Measurements from ENCODE around the gene TRA2B. TPM values are rescaled to one million over a fixed set of nuclear protein-coding genes. Genes with fewer than 3 reads are reported as not detected.

TRA2B gene
- total RNA-seq, 1 experiment from 2014 or later = 204 TPM

DNA sequence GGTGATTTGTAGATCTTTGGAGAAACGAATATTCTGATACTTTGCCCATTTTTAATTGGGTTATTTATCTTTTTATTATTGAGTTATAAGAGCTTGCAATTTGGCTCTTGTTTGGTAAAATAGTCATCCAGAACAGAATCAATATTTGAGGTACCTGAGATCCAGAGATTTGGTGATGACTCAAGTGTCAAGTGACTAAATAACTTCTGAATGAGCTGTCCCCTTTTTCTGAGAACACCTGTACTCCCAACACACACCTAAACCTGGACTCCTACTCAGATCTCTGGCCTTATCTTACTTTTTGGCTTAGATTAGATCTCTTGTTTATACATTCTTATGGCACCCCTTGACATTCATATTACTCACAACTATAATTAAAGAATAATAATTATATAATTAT lies 3.1 kb upstream of the TRA2B start:
- intact Hi-C loops (cut with micrococcal nuclease; ENCODE audit: unreplicated experiment) = no loop called here
- DNase-seq = no peak
- H3K4me1 ChIP-seq = peaks cover 16% of the 10 kb centered on the region
- no peaks in the 10 kb centered on the region for H3K27me3 ChIP-seq (replicated peaks; ENCODE audit: control insufficient read depth, insufficient read depth, low read length)
- no peaks in the 10 kb centered on the region for H3K9me3 ChIP-seq
- H3K27ac Mint-ChIP-seq (ENCODE audit: unreplicated experiment) = no peak overlapping the region
- H3K9me3 Mint-ChIP-seq (ENCODE audit: unreplicated experiment) = no peaks in the 10 kb centered on the region
- H3K4me3 Mint-ChIP-seq (ENCODE audit: unreplicated experiment) = no peak overlapping the region
- H3K27me3 Mint-ChIP-seq (ENCODE audit: insufficient read depth, unreplicated experiment) = no peaks in the 10 kb centered on the region
- TF ChIP-seq, protein P1, sequence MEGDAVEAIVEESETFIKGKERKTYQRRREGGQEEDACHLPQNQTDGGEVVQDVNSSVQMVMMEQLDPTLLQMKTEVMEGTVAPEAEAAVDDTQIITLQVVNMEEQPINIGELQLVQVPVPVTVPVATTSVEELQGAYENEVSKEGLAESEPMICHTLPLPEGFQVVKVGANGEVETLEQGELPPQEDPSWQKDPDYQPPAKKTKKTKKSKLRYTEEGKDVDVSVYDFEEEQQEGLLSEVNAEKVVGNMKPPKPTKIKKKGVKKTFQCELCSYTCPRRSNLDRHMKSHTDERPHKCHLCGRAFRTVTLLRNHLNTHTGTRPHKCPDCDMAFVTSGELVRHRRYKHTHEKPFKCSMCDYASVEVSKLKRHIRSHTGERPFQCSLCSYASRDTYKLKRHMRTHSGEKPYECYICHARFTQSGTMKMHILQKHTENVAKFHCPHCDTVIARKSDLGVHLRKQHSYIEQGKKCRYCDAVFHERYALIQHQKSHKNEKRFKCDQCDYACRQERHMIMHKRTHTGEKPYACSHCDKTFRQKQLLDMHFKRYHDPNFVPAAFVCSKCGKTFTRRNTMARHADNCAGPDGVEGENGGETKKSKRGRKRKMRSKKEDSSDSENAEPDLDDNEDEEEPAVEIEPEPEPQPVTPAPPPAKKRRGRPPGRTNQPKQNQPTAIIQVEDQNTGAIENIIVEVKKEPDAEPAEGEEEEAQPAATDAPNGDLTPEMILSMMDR (IDR thresholded peaks at IDR 0.05; ENCODE audit: insufficient read depth in 1 of 2, low read depth in 1 of 2, low read length in 1 of 2, severe bottlenecking in 1 of 2, unreplicated experiment in 1 of 2) = no peak
- POLR2A ChIA-PET = no interaction called here
- no peak overlapping the region for H3K4me3 ChIP-seq (ENCODE audit: low read depth, low read length)
- H3K4me1 Mint-ChIP-seq (ENCODE audit: low read depth, unreplicated experiment) = peaks cover 20% of the 10 kb centered on the region
- H3K36me3 Mint-ChIP-seq (ENCODE audit: insufficient read depth, unreplicated experiment) = peaks cover 24% of the 10 kb centered on the region
- CTCF ChIA-PET = no interaction called here
- BruUV-seq (replicated peaks) = no TSS peak
- H3K36me3 ChIP-seq (ENCODE audit: control insufficient read depth, insufficient read depth, low read length) = no peaks in the 10 kb centered on the region

DNA sequence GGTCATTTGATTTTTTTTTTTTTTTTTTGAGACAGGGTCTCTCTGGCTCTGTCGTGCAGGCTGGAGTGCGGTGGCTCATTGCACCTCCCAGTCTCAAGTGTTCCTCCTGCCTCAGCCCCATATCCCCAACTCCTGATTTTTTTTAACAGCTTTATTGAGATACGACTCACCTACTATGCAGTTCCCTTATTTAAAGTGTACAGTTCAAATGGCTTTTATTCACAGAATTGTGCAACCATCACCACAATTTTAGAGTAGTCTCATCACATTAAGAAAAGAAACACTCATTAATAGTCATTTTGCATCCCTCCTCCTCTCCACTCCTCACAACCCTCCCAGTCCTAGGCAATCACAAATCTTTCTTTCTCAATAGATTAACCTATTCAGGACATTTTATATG lies 1.9 kb upstream of the TRA2B start:
- Histone ChIP-seq H3K4me3 (ENCODE audit: low read depth, low read length) (no peak overlapping the region), H3K4me1 (peaks cover 18% of the 10 kb centered on the region), H3K9me3 (no peaks in the 10 kb centered on the region), H3K36me3 (ENCODE audit: control insufficient read depth, insufficient read depth, low read length) (no peaks in the 10 kb centered on the region), H3K27me3 (replicated peaks; ENCODE audit: control insufficient read depth, insufficient read depth, low read length) (no peaks in the 10 kb centered on the region)
- BruUV-seq (replicated peaks) = no TSS peak
- TF ChIP-seq, protein P1 (IDR thresholded peaks at IDR 0.05; ENCODE audit: insufficient read depth in 1 of 2, low read depth in 1 of 2, low read length in 1 of 2, severe bottlenecking in 1 of 2, unreplicated experiment in 1 of 2) = no peak
- ChIA-PET CTCF (no interaction called here), POLR2A (no interaction called here)
- Mint-ChIP-seq H3K4me1 (ENCODE audit: low read depth, unreplicated experiment) (peaks cover 20% of the 10 kb centered on the region), H3K36me3 (ENCODE audit: insufficient read depth, unreplicated experiment) (peaks cover 37% of the 10 kb centered on the region), H3K9me3 (ENCODE audit: unreplicated experiment) (no peaks in the 10 kb centered on the region), H3K27ac (ENCODE audit: unreplicated experiment) (peak overlapping the region; percentile 42), H3K27me3 (ENCODE audit: insufficient read depth, unreplicated experiment) (no peaks in the 10 kb centered on the region), H3K4me3 (ENCODE audit: unreplicated experiment) (no peak overlapping the region)
- intact Hi-C loops (cut with micrococcal nuclease; ENCODE audit: unreplicated experiment) = loop anchor here (10.0 kb wide), 1 partner anchor 115 kb away; the partner anchor contains the start of gene IGF2BP2
- no peak for DNase-seq

DNA sequence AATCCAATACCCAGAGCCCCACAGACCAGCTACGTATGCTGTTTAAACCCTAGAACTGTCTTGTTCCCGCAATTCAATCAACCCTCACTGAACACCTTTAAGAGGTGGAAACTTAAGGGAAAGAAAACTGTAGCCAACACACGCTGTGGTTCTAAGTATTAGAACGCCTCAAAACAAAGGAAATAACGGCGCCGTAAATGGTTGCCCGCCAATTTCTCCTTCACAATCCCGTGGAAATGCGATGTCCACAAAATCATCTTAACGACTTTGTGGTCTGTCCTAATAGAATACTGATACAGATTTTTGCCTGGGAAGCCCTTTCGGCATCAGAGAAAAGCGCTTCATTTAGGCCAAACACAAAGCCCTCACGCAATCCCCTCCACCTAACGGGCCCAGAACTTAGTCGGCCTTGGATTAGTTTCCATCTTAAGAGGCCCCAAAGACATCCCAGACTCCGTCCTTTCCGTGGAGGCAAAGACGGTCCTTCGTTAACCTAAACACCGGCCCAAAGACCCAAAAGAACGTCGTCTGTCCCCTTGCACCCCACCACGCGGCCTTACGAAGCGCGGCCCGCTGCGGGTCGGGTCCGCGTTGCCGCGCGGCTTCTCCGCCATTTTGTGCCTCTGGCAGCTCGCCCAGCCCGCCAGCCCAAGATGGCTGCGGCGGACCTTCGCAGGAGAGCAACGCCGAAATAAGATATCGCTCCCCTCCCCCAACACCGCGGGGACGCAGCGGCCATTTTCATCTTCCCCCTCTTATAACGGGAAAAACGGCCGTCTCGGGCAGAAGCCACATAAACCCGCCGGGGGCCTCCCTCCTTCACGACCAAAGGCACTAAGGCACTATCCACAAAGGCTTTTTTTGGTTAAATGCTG lies 763 bp downstream of the TRA2B start:
- H3K4me1 ChIP-seq = peaks cover 37% of the 10 kb centered on the region
- intact Hi-C loops (cut with micrococcal nuclease; ENCODE audit: unreplicated experiment) = loop anchor here (10.0 kb wide), 1 partner anchor 112 kb away; the partner anchor contains the start of gene IGF2BP2
- POLR2A ChIA-PET = interaction anchor here (0.6 to 1.3 kb wide), 3 partner anchors 16 to 116 kb away, joined by 3 to 7 read pairs (median 4); no protein-coding TSS in a partner anchor
- Mint-ChIP-seq H3K36me3 (ENCODE audit: insufficient read depth, unreplicated experiment) (peaks cover 53% of the 10 kb centered on the region), H3K4me1 (ENCODE audit: low read depth, unreplicated experiment) (peaks cover 14% of the 10 kb centered on the region), H3K9me3 (ENCODE audit: unreplicated experiment) (no peaks in the 10 kb centered on the region), H3K4me3 (ENCODE audit: unreplicated experiment) (peak overlapping the region; percentile 94), H3K27me3 (ENCODE audit: insufficient read depth, unreplicated experiment) (no peaks in the 10 kb centered on the region), H3K27ac (ENCODE audit: unreplicated experiment) (peak overlapping the region; percentile 99)
- CTCF ChIA-PET = interaction anchor here (1.0 kb wide), 2 partner anchors 16 to 114 kb away, joined by 3 to 4 read pairs; no protein-coding TSS in a partner anchor
- TF ChIP-seq, protein P1 (IDR thresholded peaks at IDR 0.05; ENCODE audit: insufficient read depth in 1 of 2, low read depth in 1 of 2, low read length in 1 of 2, severe bottlenecking in 1 of 2, unreplicated experiment in 1 of 2) = no peak
- no peaks in the 10 kb centered on the region for H3K9me3 ChIP-seq
- no peaks in the 10 kb centered on the region for H3K36me3 ChIP-seq (ENCODE audit: control insufficient read depth, insufficient read depth, low read length)
- peak; percentile 88 to 89 for DNase-seq
- no peaks in the 10 kb centered on the region for H3K27me3 ChIP-seq (replicated peaks; ENCODE audit: control insufficient read depth, insufficient read depth, low read length)
- H3K4me3 ChIP-seq (ENCODE audit: low read depth, low read length) = peak overlapping the region; percentile 89
- BruUV-seq (replicated peaks) = TSS peak; percentile 31

Measured in Caco-2 (cell line).